ENCODE results near the gene SERPINB13. TPM values are rescaled to one million over a fixed set of nuclear protein-coding genes. Genes with fewer than 3 reads are reported as not detected.

SERPINB13 gene
- total RNA-seq, 3 donors from 2014 or later (not counting 1 experiment from before 2014, with no cell fraction given), result not detected

DNA sequence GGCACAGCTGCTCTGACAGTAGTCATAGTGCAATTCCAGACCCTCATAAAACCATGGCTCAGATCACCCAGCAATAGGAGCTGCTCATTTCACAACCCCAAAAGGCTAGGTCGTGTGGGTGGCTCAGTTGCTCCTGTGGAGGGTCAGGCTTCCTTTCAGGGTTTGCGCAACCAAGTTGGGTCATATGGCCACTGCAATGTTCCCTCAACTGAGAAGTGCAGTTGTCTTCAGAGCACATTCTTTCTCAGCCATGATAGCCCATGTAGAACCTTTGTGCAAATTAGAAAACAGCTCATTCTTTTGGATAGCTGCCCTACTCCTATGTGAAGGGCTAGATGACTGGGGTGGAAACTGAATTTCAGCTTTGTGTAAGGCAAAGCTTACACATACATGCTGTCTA, 3.2 kb downstream of the SERPINB13 start:
- TF ChIP-seq, protein P1, sequence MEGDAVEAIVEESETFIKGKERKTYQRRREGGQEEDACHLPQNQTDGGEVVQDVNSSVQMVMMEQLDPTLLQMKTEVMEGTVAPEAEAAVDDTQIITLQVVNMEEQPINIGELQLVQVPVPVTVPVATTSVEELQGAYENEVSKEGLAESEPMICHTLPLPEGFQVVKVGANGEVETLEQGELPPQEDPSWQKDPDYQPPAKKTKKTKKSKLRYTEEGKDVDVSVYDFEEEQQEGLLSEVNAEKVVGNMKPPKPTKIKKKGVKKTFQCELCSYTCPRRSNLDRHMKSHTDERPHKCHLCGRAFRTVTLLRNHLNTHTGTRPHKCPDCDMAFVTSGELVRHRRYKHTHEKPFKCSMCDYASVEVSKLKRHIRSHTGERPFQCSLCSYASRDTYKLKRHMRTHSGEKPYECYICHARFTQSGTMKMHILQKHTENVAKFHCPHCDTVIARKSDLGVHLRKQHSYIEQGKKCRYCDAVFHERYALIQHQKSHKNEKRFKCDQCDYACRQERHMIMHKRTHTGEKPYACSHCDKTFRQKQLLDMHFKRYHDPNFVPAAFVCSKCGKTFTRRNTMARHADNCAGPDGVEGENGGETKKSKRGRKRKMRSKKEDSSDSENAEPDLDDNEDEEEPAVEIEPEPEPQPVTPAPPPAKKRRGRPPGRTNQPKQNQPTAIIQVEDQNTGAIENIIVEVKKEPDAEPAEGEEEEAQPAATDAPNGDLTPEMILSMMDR (IDR thresholded peaks at IDR 0.05), result no peak
- no peaks in the 10 kb centered on the region for H3K9me3 ChIP-seq (ENCODE audit: control insufficient read depth, insufficient read depth, low read length)
- intact Hi-C loops (cut with micrococcal nuclease), result no loop called here
- DNase-seq (no peak), ATAC-seq (no peak)
- Mint-ChIP-seq H3K4me3 (no peak overlapping the region), H3K27ac (no peak overlapping the region), H3K9me3 (no peaks in the 10 kb centered on the region), H3K27me3 (ENCODE audit: low read depth in 2 of 2) (peaks cover 7 to 22% of the 10 kb centered on the region in 2 donors), H3K4me1 (no peaks in the 10 kb centered on the region), H3K36me3 (no peaks in the 10 kb centered on the region)
- no peak overlapping the region for H3K4me3 ChIP-seq (ENCODE audit: low read length)
- H3K4me1 ChIP-seq (ENCODE audit: control insufficient read depth, insufficient read depth, low read length), result no peaks in the 10 kb centered on the region
- H3K36me3 ChIP-seq (ENCODE audit: control insufficient read depth, insufficient read depth, low read length), result no peaks in the 10 kb centered on the region
- no peaks in the 10 kb centered on the region for H3K27me3 ChIP-seq (ENCODE audit: control insufficient read depth, insufficient read depth, low read length)
- 79% methylated on average over 2 of the region's 2 CpGs for WGBS (ENCODE audit: insufficient coverage)
- no peak overlapping the region for H3K27ac ChIP-seq (ENCODE audit: low read length)

DNA sequence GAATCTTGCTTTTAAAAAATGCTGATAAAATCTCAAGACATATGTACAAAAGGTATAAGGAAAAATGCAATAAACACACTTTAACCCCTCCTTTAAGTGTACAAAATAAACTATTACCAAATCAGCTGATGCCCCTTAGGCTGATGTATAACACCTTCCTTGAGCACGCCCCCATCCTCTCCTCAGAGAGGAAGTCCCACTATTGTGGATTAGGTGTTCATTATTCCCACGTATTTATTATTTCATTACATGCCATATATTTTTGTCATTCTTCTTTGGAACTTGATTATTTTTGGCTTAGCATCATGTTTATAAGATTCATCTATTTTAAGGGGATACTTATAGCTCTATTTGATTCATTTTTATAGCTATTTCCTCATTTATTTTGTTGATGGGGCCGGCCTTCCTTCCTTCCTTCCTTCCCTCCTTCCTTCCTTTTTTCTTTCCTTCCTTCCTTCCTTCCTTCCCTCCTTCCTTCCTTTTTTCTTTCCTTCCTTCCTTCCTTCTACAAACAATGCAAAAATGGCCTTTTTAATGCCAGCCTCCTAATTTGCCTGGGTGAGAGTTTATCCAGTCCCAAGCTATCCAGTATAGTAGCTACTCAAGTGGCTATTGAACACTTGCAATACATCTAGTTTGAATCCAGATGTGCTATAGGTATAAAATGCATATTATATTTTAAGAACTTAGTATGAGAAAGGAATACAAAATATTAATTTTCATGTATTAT, 4.0 kb downstream of the SERPINB13 start:
- Mint-ChIP-seq H3K9me3 (no peaks in the 10 kb centered on the region), H3K27me3 (ENCODE audit: low read depth in 2 of 2) (peaks cover 2 to 15% of the 10 kb centered on the region in 2 donors), H3K36me3 (no peaks in the 10 kb centered on the region), H3K4me3 (no peak overlapping the region), H3K4me1 (no peaks in the 10 kb centered on the region), H3K27ac (no peak overlapping the region)
- DNase-seq, result no peak
- no peak overlapping the region for H3K27ac ChIP-seq (ENCODE audit: low read length)
- H3K4me1 ChIP-seq (ENCODE audit: control insufficient read depth, insufficient read depth, low read length), result no peaks in the 10 kb centered on the region
- TF ChIP-seq, protein P1 (IDR thresholded peaks at IDR 0.05), result no peak
- no peaks in the 10 kb centered on the region for H3K9me3 ChIP-seq (ENCODE audit: control insufficient read depth, insufficient read depth, low read length)
- H3K27me3 ChIP-seq (ENCODE audit: control insufficient read depth, insufficient read depth, low read length), result no peaks in the 10 kb centered on the region
- WGBS (ENCODE audit: insufficient coverage), result 70% methylated on average over 1 of the region's 3 CpGs
- no peaks in the 10 kb centered on the region for H3K36me3 ChIP-seq (ENCODE audit: control insufficient read depth, insufficient read depth, low read length)
- no peak for ATAC-seq
- intact Hi-C loops (cut with micrococcal nuclease), result no loop called here
- no peak overlapping the region for H3K4me3 ChIP-seq (ENCODE audit: low read length)

GRCh38 chr18:63591725-63592124, 4.6 kb downstream of the SERPINB13 start:
- no peaks in the 10 kb centered on the region for H3K27me3 ChIP-seq (ENCODE audit: control insufficient read depth, insufficient read depth, low read length)
- no peaks in the 10 kb centered on the region for H3K9me3 Mint-ChIP-seq
- no peak for ATAC-seq
- TF ChIP-seq, protein P1 (IDR thresholded peaks at IDR 0.05), result no peak
- no peak for DNase-seq
- no peak overlapping the region for H3K4me3 Mint-ChIP-seq
- H3K4me3 ChIP-seq (ENCODE audit: low read length), result no peak overlapping the region
- H3K27ac Mint-ChIP-seq, result no peak overlapping the region
- no peaks in the 10 kb centered on the region for H3K36me3 ChIP-seq (ENCODE audit: control insufficient read depth, insufficient read depth, low read length)
- peaks cover 2 to 12% of the 10 kb centered on the region in 2 donors for H3K27me3 Mint-ChIP-seq (ENCODE audit: low read depth in 2 of 2)
- no peaks in the 10 kb centered on the region for H3K4me1 Mint-ChIP-seq
- intact Hi-C loops (cut with micrococcal nuclease), result no loop called here
- H3K4me1 ChIP-seq (ENCODE audit: control insufficient read depth, insufficient read depth, low read length), result no peaks in the 10 kb centered on the region
- no peaks in the 10 kb centered on the region for H3K36me3 Mint-ChIP-seq
- WGBS (ENCODE audit: insufficient coverage), result no CpG with 5 or more reads among the region's 3 CpGs
- no peak overlapping the region for H3K27ac ChIP-seq (ENCODE audit: low read length)
- H3K9me3 ChIP-seq (ENCODE audit: control insufficient read depth, insufficient read depth, low read length), result no peaks in the 10 kb centered on the region

GRCh38 chr18:63592471-63592870, 5.3 kb downstream of the SERPINB13 start:
- H3K4me3 ChIP-seq (ENCODE audit: low read length), result no peak overlapping the region
- ATAC-seq (no peak), DNase-seq (no peak)
- H3K27me3 ChIP-seq (ENCODE audit: control insufficient read depth, insufficient read depth, low read length), result no peaks in the 10 kb centered on the region
- TF ChIP-seq, protein P1 (IDR thresholded peaks at IDR 0.05), result no peak
- H3K36me3 ChIP-seq (ENCODE audit: control insufficient read depth, insufficient read depth, low read length), result no peaks in the 10 kb centered on the region
- H3K27me3 Mint-ChIP-seq (ENCODE audit: low read depth in 2 of 2), result peaks cover 5 to 12% of the 10 kb centered on the region in 2 donors
- H3K36me3 Mint-ChIP-seq, result no peaks in the 10 kb centered on the region
- H3K4me1 ChIP-seq (ENCODE audit: control insufficient read depth, insufficient read depth, low read length), result no peaks in the 10 kb centered on the region
- no peaks in the 10 kb centered on the region for H3K9me3 Mint-ChIP-seq
- H3K9me3 ChIP-seq (ENCODE audit: control insufficient read depth, insufficient read depth, low read length), result no peaks in the 10 kb centered on the region
- intact Hi-C loops (cut with micrococcal nuclease), result no loop called here
- H3K27ac Mint-ChIP-seq, result no peak overlapping the region
- no peak overlapping the region for H3K27ac ChIP-seq (ENCODE audit: low read length)
- 53% methylated on average over 1 of the region's 1 CpG for WGBS (ENCODE audit: insufficient coverage)
- no peak overlapping the region for H3K4me3 Mint-ChIP-seq
- no peaks in the 10 kb centered on the region for H3K4me1 Mint-ChIP-seq

Data from natural killer cell (primary cell).